Epidermal melanocyte (primary cell): ENCODE data around the gene CPZ.

ENCODE experiments used
- DNase-seq: peaks from one replicate; pipeline ENCODE4 v3.0.0; 2011; ENCODE audit warnings: low spot score; ENCODE audit not compliant: insufficient read length

CPZ gene

DNA sequence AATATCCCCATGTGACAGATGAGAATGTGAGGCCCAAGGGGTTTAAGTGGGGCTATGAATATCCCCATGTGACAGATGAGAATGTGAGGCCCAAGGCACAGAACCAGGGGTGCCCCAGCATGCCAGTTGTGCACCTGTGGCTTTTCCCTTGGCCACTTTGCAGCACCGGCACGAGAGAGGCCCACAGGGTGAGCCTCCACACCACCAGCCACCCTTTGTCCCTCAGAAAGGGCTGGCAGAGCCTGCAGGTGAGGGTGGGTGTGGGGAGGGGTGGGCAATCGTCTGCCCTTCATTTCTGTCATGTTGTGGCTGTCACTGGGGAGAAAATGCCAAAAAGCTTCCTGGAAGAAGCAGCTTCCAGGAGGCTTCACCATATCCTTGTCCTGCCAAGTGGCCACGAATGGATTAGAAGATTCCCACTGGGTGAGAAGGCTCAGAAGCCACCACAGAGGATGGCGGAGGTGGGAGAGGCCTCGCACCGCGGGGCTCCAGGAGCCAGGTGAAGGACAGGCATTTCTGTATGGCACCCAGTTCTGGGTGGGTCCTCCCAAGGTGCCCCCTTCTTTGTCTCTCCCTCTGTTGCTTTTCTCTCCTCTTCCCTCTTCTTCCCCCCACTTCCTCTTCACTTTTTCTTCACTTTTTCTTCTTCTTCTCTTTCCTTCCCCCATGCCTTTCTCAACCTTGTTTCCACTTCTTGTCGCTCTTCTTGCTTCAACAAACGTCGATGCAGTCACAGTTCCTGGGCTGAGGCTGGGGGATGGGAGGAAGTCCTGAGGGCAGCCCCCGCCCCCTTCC is 12.8 kb upstream of the CPZ start:
- no peak for DNase-seq

DNA sequence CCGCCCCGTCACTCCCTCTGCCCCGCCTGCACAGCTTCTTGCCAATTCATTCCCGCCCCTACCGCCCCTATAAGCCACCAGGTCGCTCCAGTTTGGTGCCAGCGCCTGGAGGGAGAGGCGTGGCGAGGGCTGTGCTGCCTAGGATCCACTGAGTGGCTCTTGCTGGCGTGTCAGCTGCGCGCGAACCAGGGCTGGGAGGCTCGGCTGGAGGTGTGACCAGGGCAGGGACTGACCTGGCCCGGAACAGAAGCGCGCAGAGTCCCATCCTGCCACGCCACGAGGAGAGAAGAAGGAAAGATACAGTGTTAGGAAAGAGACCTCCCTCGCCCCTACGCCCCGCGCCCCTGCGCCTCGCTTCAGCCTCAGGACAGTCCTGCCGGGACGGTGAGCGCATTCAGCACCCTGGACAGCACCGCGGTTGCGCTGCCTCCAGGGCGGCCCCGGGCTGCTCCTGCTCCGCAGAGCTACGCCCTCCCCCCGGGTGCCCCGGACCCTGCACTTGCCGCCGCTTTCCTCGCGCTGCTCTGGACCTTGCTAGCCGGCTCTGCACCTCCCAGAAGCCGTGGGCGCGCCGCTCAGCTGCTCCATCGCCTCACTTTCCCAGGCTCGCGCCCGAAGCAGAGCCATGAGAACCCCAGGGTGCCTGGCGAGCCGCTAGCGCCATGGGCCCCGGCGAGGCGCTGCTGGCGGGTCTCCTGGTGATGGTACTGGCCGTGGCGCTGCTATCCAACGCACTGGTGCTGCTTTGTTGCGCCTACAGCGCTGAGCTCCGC is 12.1 kb upstream of the CPZ start, which contains the start of gene GPR78:
Gene GPR78 (plus strand): TSS at position 72 of the 773 bp plus-strand sequence. CDS start 591 bp downstream, at position 663.
- no peak for DNase-seq

DNA sequence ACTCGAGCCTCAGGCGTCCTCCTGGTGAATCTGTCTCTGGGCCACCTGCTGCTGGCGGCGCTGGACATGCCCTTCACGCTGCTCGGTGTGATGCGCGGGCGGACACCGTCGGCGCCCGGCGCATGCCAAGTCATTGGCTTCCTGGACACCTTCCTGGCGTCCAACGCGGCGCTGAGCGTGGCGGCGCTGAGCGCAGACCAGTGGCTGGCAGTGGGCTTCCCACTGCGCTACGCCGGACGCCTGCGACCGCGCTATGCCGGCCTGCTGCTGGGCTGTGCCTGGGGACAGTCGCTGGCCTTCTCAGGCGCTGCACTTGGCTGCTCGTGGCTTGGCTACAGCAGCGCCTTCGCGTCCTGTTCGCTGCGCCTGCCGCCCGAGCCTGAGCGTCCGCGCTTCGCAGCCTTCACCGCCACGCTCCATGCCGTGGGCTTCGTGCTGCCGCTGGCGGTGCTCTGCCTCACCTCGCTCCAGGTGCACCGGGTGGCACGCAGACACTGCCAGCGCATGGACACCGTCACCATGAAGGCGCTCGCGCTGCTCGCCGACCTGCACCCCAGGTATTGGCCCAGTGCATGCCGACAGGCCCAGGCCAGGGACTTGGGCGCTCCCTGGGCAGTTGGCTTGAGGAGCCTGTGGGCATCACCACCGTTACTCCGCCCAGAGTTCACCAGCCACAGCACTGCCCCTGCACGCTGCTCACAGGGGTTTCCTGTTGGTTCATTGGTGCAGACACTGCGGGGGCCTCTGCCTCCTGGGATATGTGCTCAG is 11.3 kb upstream of the CPZ start:
- no peak for DNase-seq

- DNase-seq, result no peak
Observed at GRCh38 chr4:8582016-8582415, 10.5 kb upstream of the CPZ start.

GRCh38 chr4:8582436-8582835 is 10.1 kb upstream of the CPZ start:
- no peak for DNase-seq

DNA sequence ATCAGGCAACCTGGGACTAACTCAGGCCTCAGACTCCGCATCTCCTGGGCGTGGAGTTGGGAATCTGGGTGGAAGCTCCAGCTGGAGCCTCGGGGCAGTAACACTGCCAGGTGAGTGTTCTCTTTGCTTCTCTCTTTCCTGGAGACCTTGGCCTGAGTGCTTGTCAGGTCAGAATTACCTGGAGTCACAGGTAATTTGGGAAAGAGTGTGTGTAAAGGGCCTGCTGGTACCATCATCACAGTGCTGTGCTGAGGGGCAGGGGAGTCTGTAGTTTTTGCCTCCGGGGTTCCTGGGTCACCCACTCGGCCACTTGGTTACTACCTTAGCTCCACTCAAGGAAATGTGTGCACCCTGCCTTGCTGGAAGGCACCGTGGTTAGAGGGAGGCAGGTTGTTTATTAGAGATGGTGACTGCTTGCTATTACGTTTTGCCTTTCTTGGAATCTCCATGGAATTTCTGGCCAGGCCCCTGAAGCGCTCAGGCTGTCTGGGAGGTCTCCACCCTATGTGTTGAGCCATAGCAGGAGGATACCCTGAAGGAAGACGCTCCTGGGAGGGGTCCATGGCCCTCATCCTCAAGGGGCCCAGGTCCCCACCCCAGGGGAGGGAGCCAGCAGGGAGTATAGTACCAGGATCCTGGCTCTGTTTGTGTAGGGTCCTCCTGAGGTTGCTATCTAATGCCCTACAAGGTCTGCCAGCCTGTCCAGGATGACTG is 9.5 kb upstream of the CPZ start:
- DNase-seq, result no peak

DNA sequence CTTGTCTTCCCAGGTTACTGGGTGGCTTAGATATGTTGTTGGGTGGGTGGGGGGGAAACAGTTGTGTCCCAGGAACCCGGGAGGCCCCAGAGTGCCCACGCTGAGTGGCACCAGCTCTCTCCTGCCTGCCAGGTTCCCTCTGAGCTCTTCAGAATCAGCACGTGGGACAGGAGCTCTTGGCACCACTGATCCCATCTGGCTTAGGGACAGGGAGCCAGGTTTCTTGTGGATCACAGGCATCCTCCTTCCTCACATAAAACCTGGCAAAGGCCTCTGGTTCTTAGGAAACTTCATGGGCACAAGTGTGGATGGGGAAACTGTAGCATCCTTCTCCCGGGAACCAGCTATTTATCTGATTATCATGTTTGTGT is 8.9 kb upstream of the CPZ start:
- DNase-seq, result no peak

DNA sequence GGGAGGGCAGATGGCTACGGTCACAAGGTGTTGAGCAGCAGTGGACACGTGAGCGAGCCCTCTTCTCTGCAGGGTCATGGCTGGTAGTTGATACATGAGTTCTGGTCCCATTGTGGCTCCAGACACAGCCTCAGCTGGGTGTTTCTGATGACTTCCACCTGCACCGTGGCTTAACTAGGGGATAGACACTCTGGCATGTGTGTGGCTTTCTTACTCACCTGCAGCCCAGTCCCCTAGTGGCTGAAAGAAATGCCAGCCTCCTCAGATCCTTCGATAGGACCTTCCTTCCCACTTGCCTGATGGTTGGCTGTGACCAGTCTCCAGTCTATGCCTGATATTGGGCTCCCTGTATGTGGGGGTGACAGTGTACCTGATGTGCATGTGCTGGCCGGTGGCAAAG is 7.4 kb upstream of the CPZ start:
- DNase-seq, result no peak

GRCh38 chr4:8585721-8586212 is 6.8 kb upstream of the CPZ start:
- DNase-seq, result no peak

GRCh38 chr4:8586246-8586645 is 6.3 kb upstream of the CPZ start:
- no peak for DNase-seq

- DNase-seq, result no peak
Observed at GRCh38 chr4:8586671-8587468, 5.7 kb upstream of the CPZ start.

DNA sequence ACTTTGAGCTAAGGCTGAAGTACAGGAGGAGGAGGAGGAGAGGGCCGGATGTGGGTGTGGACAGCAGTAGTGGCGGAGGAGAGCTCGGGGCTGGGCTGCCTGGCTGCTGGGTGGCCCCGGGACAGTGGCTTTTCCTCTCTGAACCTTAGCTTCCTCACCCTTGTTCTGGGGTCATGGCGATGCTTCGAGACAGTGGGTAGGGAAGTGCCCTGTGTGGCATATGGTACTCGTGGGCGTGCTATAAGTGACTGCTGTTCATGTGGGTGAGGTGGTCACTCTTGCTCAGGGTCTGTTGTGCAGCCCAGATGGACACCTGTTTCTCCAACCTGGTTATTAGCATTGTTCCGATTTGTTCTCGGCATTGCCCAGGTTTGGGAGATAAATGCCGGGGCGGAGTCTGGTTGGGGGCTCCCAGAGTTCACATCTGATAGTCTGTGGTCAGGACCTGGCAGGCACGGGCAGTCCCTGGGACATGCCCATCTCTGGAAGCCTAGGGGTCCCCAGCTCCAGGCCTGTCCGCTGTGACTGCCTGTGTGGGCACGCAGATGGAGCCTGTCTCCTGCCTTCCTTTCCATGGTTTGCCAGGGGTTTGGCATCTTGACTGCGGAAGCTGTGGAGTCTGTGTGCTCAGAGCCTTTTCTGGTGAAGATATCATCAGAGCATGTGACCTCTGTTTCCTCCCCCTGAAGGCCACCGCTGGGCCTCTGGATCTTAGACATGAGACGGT is 4.9 kb upstream of the CPZ start:
- DNase-seq, result no peak

DNA sequence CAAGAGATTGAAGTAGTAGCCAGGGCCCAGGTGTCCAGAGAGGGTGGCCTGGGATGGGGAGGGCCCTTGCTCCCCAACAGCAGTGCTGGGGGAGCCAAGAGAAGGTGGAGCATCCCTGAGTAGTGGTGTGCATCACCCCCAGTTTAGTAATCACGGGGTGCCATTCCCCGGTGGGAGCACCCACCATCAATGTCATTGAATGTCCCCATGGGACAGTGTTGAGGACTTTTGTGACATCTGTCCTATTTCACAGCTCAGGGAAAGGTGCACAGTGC is 4.4 kb upstream of the CPZ start:
- DNase-seq, result no peak

DNA sequence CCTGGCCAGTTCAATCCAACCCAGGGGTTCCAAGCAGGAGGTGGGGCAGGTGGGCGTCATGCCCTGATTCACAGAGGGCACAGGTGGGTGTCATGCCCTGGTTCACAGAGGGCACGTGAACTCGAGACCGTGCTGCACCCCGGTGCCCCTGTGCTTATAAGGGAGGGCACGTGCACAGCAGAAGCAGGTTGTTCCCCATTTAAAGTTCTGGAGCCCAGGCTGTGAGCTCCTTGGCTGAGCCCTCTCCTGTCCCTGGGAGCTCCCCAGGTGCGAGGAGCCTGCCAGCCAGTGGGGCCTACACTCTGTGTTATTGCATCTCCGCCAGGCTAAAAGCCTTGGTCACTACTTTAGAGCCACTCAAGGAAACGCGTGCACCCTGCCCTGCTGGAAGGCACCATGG is 3.2 kb upstream of the CPZ start:
- DNase-seq, result no peak

DNA sequence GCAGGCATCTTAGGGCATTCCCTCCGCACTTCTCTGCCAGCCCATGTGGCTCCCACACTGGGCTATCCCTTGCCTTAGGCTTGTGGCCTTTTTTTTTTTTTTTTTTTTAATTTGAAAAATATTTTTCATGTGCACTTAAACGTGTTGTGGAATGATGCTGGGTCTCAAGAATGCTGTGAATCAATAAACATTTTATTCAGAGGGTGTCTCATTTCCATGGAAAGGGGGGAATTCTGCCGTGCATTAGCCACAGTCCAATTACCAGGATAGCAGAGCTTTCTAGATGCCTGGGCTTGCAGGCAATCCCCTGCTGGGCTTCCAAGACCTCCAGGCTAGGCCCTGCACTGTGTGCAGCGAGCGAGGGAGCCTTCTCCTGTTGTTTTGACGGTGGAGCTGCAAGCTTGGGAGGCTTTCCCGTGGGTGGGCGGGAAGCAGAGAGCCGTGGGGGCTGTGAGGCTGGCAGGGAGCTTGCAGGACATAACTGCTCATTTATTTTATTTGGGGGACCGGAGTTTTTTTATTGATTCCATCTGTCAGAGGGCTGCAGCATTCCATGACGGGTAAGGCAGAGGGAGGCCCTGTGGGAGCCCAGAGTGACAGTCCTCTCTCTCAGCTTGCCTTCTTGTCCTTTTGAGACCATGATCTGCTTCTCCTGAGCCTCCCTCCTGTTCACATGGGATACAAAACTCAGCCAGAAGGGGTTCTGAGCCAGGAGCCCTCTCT is 2.6 kb upstream of the CPZ start:
- no peak for DNase-seq

- DNase-seq, result no peak
Observed at GRCh38 chr4:8590546-8590880, 2.1 kb upstream of the CPZ start.

- DNase-seq, result no peak
Observed at GRCh38 chr4:8591114-8591513, 1.5 kb upstream of the CPZ start.

- no peak for DNase-seq
Observed at GRCh38 chr4:8591626-8592365, 769 bp upstream of the CPZ start.
